HG03432 (cell line): ENCODE measurements around the gene TRPT1.
A peak's percentile ranks its signal among the peaks of the same experiment; 100 is the strongest.

ENCODE experiments used
- ATAC-seq: cut with Tn5 transposase; IDR thresholded peaks from one replicate; pipeline ENCODE4 v1.9.1; 2021; ENCODE audit warnings: mild to moderate bottlenecking, moderate library complexity; ENCODE audit not compliant: unreplicated experiment

The TRPT1 gene

GRCh38 chr11:64210301-64211020 is 15.5 kb downstream of the TRPT1 start:
- no peak for ATAC-seq

GRCh38 chr11:64209563-64209843 is 16.5 kb downstream of the TRPT1 start:
- no peak for ATAC-seq

GRCh38 chr11:64208796-64209562 is 17.0 kb downstream of the TRPT1 start:
- no peak for ATAC-seq

GRCh38 chr11:64208086-64208795 is 17.7 kb downstream of the TRPT1 start:
- no peak for ATAC-seq

GRCh38 chr11:64207256-64208085 is 18.5 kb downstream of the TRPT1 start:
- ATAC-seq = peak; percentile 55

GRCh38 chr11:64206457-64207255 is 19.3 kb downstream of the TRPT1 start, which contains the start of gene FERMT3:
Gene FERMT3, plus strand, starts transcription at chr11:64206721. Its CDS starts 644 bp downstream, at chr11:64207365.
- ATAC-seq = peak; percentile 41

- ATAC-seq = no peak
Observed at GRCh38 chr11:64204464-64204989, 21.5 kb downstream of the TRPT1 start.

GRCh38 chr11:64204080-64204440 is 21.9 kb downstream of the TRPT1 start:
- ATAC-seq = no peak

- ATAC-seq = no peak
Observed at GRCh38 chr11:64203421-64204079, 22.4 kb downstream of the TRPT1 start.

GRCh38 chr11:64202992-64203391 is 23.0 kb downstream of the TRPT1 start:
- ATAC-seq = no peak

GRCh38 chr11:64201543-64201942 is 24.4 kb downstream of the TRPT1 start:
- ATAC-seq = no peak

GRCh38 chr11:64198511-64198910 is 27.5 kb downstream of the TRPT1 start:
- ATAC-seq = no peak

GRCh38 chr11:64196626-64197025 is 29.4 kb downstream of the TRPT1 start:
- ATAC-seq = no peak

GRCh38 chr11:64192434-64192833 is 33.6 kb downstream of the TRPT1 start:
- ATAC-seq = no peak

GRCh38 chr11:64186492-64187165 is 39.4 kb downstream of the TRPT1 start:
- ATAC-seq = peak; percentile 4

- ATAC-seq = peak; percentile 85
Observed at GRCh38 chr11:64185693-64186491, 40.1 kb downstream of the TRPT1 start, which contains the start of gene STIP1. Gene STIP1, plus strand, starts transcription at chr11:64186171. Its CDS starts 91 bp downstream, at chr11:64186262.

- peak; percentile 25 for ATAC-seq
Observed at GRCh38 chr11:64185175-64185692, 40.8 kb downstream of the TRPT1 start.

- no peak for ATAC-seq
Observed at GRCh38 chr11:64183890-64184289, 42.1 kb downstream of the TRPT1 start.
